ENCODE data around the gene TGFBR3L.

TGFBR3L gene

GRCh38 chr19:7908078-7908699 lies 6.4 kb upstream of the TGFBR3L start:
- TF ChIP-seq, protein P1, sequence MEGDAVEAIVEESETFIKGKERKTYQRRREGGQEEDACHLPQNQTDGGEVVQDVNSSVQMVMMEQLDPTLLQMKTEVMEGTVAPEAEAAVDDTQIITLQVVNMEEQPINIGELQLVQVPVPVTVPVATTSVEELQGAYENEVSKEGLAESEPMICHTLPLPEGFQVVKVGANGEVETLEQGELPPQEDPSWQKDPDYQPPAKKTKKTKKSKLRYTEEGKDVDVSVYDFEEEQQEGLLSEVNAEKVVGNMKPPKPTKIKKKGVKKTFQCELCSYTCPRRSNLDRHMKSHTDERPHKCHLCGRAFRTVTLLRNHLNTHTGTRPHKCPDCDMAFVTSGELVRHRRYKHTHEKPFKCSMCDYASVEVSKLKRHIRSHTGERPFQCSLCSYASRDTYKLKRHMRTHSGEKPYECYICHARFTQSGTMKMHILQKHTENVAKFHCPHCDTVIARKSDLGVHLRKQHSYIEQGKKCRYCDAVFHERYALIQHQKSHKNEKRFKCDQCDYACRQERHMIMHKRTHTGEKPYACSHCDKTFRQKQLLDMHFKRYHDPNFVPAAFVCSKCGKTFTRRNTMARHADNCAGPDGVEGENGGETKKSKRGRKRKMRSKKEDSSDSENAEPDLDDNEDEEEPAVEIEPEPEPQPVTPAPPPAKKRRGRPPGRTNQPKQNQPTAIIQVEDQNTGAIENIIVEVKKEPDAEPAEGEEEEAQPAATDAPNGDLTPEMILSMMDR (conservative IDR thresholded peaks at IDR 0.05; ENCODE audit: low read depth, low read length) = no peak
- H2AFZ ChIP-seq (ENCODE audit: low read depth) = no peak overlapping the region
- H3K27ac ChIP-seq = no peak overlapping the region
- H3K79me2 ChIP-seq (ENCODE audit: insufficient read depth, low read depth) = peaks cover 31% of the 10 kb centered on the region
- no peaks in the 10 kb centered on the region for H3K27me3 ChIP-seq (ENCODE audit: insufficient read depth, low read depth)
- no peaks in the 10 kb centered on the region for H3K36me3 ChIP-seq (ENCODE audit: insufficient read depth)
- no peak overlapping the region for H3K9ac ChIP-seq
- H3K4me2 ChIP-seq = no peak overlapping the region
- no peak overlapping the region for H3K4me3 ChIP-seq (IDR thresholded peaks at IDR 0.05; ENCODE audit: insufficient read depth, low read depth, low read length)
- H3K4me1 ChIP-seq (ENCODE audit: low read depth, poor library complexity, severe bottlenecking) = peaks cover 5% of the 10 kb centered on the region
- no peaks in the 10 kb centered on the region for H4K20me1 ChIP-seq (ENCODE audit: insufficient read depth)

DNA sequence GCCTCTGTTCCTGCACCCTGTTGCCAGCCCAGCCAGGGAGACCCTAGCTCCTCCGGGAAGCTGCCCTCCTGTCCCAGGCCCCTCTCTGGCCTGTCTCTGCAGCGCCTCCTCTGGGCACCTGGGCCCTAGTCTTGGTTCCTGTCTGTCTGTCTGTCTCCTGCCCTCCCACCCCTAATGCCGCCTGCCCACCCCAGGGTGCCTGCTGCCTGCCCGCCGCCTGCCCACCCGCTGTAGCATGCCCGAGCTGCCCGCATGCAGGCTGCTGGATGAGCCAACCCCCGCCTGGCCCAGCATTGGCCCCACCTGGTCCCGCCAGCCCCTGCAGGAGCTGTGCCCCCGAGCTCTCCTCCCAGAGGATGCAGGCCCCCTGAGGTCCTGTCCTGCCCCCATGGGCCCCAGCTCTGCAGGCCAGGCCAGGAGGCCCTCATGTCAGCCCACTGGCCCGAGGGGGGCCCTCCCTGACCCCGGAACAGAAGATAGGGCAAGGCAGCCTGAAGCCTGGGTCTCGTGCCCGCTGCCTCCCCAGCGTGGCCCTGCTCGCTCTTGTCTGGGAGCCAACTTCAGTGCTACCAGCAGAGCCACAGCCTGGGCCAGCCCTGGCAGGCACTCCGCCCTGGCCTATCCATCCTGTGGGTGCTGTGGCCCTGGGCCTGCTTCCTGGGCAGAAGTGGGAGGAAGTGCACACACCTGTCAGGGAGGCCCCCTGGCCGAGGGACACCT lies 5.7 kb upstream of the TGFBR3L start:
- no peak overlapping the region for H2AFZ ChIP-seq (ENCODE audit: low read depth)
- no peak overlapping the region for H3K4me3 ChIP-seq (IDR thresholded peaks at IDR 0.05; ENCODE audit: insufficient read depth, low read depth, low read length)
- H3K4me2 ChIP-seq = no peak overlapping the region
- H4K20me1 ChIP-seq (ENCODE audit: insufficient read depth) = no peaks in the 10 kb centered on the region
- peaks cover 5% of the 10 kb centered on the region for H3K4me1 ChIP-seq (ENCODE audit: low read depth, poor library complexity, severe bottlenecking)
- H3K79me2 ChIP-seq (ENCODE audit: insufficient read depth, low read depth) = peaks cover 31% of the 10 kb centered on the region
- H3K27me3 ChIP-seq (ENCODE audit: insufficient read depth, low read depth) = no peaks in the 10 kb centered on the region
- no peaks in the 10 kb centered on the region for H3K36me3 ChIP-seq (ENCODE audit: insufficient read depth)
- no peak overlapping the region for H3K9ac ChIP-seq
- no peak overlapping the region for H3K27ac ChIP-seq
- TF ChIP-seq, protein P1 (conservative IDR thresholded peaks at IDR 0.05; ENCODE audit: low read depth, low read length) = no peak

GRCh38 chr19:7909471-7910067 lies 5.1 kb upstream of the TGFBR3L start:
- no peak overlapping the region for H2AFZ ChIP-seq (ENCODE audit: low read depth)
- no peaks in the 10 kb centered on the region for H3K27me3 ChIP-seq (ENCODE audit: insufficient read depth, low read depth)
- no peak overlapping the region for H3K4me3 ChIP-seq (IDR thresholded peaks at IDR 0.05; ENCODE audit: insufficient read depth, low read depth, low read length)
- TF ChIP-seq, protein P1 (conservative IDR thresholded peaks at IDR 0.05; ENCODE audit: low read depth, low read length) = no peak
- peaks cover 25% of the 10 kb centered on the region for H3K79me2 ChIP-seq (ENCODE audit: insufficient read depth, low read depth)
- no peaks in the 10 kb centered on the region for H3K36me3 ChIP-seq (ENCODE audit: insufficient read depth)
- no peak overlapping the region for H3K27ac ChIP-seq
- H3K4me2 ChIP-seq = no peak overlapping the region
- peaks cover 5% of the 10 kb centered on the region for H3K4me1 ChIP-seq (ENCODE audit: low read depth, poor library complexity, severe bottlenecking)
- H3K9ac ChIP-seq = no peak overlapping the region
- no peaks in the 10 kb centered on the region for H4K20me1 ChIP-seq (ENCODE audit: insufficient read depth)

DNA sequence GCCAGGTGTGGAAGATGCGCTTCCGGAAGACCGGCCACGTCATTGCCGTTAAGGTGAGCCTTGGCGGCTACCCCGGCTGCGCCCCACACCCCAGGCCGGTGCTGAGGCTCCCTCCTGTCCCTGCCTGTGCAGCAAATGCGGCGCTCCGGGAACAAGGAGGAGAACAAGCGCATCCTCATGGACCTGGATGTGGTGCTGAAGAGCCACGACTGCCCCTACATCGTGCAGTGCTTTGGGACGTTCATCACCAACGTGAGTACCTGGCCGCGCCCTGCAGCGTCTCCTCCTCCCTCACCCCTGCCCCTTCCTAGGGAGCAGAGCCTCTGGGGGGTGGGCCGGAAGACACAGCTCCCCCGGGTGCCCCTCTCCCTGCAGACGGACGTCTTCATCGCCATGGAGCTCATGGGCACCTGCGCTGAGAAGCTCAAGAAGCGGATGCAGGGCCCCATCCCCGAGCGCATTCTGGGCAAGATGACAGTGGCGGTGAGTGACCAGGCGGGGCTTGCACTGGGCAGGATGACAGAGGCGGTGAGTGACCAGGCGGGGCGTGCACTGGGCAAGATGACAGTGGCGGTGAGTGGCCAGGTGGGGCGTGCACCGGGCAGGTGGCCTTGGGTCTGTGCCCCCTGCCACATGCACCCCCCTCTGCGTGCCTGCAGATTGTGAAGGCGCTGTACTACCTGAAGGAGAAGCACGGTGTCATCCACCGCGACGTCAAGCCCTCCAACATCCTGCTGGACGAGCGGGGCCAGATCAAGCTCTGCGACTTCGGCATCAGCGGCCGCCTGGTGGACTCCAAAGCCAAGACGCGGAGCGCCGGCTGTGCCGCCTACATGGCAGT lies 4.1 kb upstream of the TGFBR3L start:
- TF ChIP-seq, protein P1 (conservative IDR thresholded peaks at IDR 0.05; ENCODE audit: low read depth, low read length) = no peak

More for the DNA sequence above, 4.1 kb upstream of the TGFBR3L start:
- H3K27ac ChIP-seq = no peak overlapping the region
- H3K4me3 ChIP-seq (IDR thresholded peaks at IDR 0.05; ENCODE audit: insufficient read depth, low read depth, low read length) = no peak overlapping the region
- H3K4me1 ChIP-seq (ENCODE audit: low read depth, poor library complexity, severe bottlenecking) = no peaks in the 10 kb centered on the region
- H3K36me3 ChIP-seq (ENCODE audit: insufficient read depth) = no peaks in the 10 kb centered on the region
- H3K9ac ChIP-seq = no peak overlapping the region
- H2AFZ ChIP-seq (ENCODE audit: low read depth) = no peak overlapping the region
- H3K27me3 ChIP-seq (ENCODE audit: insufficient read depth, low read depth) = peaks cover 2% of the 10 kb centered on the region; the same call in 1 of the 2 replicates
- peaks cover 16% of the 10 kb centered on the region for H3K79me2 ChIP-seq (ENCODE audit: insufficient read depth, low read depth)
- H4K20me1 ChIP-seq (ENCODE audit: insufficient read depth) = no peaks in the 10 kb centered on the region
- H3K4me2 ChIP-seq = no peak overlapping the region

All from KMS-11 (cell line).